Amniotic epithelial cell (primary cell): Measurements from ENCODE around the gene WWOX.

Experiments used
- DNase-seq: peaks from one replicate; pipeline ENCODE4 v3.0.0-alpha.2; 2010; ENCODE audit warnings: low read depth

WWOX gene

DNA sequence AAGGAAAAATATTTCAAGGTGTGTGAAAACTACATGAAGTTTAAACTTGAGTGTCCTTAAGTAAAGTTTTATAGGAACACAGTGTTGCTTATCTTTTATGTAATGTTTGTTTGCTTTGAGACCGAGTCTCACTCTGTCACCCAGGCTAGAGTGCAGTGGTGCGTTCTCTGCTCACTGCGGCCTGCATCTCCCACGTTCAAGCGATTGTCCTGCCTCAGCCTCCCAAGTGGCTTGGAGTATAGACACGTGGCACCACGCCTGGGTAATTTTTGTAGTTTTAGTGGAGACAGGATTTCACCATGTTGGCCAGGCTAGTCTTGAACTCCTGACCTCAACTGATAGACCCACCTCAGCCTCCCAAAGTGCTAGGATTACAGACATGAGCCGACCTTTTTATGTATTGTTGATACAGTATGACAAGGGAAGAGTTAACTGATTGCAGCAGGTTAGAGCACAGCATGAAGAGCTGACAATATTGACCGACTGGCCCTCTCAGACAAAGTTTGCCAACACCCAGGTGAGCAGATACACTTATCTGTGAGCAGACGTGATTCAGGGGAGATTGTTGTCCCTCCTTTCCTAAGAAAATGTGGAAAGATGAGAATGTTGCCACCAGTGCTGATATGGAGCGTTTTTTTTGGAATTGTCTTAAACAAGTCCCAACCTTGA is 373.7 kb downstream of the WWOX start:
- no peak for DNase-seq

DNA sequence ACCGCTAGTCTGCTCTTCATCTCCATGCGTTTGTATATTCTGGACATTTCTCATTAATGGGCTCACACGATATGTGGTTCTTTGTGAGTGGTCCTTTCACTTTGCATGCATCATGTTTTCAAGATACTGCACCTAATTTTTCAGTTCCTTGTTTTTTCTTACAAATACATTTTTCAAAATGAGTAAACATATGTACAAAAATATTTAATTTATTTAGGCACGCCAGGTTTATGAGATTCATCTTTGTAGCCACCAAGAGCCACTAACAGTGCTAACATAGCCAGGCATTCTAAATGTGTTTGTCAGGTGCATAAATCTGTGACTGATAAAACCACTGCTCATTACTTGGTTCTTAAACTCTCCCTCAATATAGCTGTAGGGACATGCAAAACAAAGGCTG is 375.3 kb downstream of the WWOX start:
- DNase-seq: no peak

GRCh38 chr16:78476615-78477014 is 377.2 kb downstream of the WWOX start:
- no peak for DNase-seq

DNA sequence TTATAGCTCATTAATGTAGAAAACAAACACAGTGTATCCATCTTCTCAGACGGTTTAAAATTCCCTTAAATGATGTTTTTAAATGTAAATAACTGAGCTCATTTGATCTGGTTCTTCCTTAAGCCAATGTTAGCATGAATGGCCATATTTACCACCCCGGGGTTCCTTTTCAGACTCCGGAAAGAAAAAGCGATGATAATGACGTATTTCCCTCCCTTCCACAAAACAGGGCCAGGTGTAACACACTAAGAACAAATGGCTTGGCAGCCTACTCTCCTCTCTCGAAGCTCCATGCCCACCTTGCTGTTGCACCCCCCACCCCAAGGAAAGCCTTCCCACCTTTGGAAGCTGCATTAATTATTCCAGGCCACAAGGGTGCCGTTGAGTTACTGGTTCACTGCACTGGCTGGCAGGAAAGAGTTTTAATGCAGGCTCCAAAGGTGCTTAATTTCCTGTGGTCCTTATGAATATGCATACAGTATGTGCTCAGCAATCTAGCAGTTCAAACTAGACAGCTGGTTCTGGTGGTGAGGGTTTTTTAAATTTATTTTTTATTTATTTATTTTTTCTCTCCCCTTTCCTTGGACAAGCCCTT is 378.9 kb downstream of the WWOX start:
- no peak for DNase-seq

DNA sequence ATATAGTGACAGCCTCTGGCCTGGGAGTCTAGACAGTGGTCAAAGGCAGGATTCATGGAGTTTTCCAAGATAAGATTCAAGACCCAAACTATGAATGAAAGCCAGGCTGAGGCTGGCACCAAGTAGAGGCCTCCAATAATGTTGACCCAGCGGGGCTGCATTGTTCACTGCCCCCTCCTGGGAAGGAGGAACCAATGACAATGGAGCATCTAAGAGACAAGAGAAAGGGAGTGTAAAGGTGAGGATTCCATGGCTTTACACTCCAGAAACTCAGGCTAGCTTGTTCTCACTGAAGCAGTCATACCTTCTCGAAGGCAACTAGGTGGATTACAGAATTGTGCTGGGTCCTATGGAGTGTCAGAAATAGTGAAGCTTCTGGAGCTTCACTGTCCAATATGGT is 380.3 kb downstream of the WWOX start:
- DNase-seq: no peak

DNA sequence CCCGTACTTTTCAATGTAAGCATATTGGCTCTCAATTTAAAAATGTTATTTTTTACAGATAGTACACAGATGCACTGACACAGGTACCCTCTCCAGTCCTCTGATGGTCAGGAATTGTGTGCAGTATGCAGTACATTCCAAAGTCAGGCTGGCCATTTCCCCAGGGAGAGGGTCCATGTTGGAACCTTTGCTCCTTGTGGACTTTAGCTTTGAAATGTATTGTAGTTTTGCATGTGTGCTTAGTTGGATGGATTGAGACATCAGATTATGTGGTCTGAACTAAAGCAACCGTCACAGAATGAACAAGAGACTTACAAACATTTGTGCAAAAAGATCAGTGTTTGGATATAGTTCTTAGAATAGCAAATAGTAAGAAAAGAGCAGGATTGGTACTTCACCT is 381.1 kb downstream of the WWOX start:
- DNase-seq: no peak

GRCh38 chr16:78483124-78483992 is 383.9 kb downstream of the WWOX start:
- no peak for DNase-seq

DNA sequence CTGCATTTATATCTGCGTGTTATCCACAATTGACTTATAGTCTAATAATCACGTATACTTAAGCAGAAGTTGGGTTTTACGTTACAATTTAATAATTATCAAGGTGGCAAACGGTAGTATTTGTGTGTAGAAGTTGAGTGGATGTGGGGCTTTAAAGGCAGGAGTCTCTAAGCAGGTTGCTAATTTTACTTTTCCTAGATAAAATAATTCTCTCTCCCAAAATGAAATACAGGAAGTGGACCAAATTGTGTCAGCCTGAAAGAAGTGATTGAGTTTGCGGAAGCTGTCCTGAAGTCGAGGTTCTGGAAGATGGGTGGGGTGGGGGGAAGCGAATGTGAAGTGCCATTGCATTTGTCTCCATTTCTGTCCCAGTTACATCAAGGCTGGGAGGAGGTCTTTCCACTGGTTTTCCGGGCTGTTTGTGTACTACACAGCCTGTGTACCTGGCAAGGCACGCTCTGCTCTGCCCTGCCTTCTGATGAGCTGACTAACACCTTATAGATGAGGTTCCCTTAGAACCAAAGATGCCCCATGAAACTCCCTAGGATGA is 385.1 kb downstream of the WWOX start:
- DNase-seq: no peak

DNA sequence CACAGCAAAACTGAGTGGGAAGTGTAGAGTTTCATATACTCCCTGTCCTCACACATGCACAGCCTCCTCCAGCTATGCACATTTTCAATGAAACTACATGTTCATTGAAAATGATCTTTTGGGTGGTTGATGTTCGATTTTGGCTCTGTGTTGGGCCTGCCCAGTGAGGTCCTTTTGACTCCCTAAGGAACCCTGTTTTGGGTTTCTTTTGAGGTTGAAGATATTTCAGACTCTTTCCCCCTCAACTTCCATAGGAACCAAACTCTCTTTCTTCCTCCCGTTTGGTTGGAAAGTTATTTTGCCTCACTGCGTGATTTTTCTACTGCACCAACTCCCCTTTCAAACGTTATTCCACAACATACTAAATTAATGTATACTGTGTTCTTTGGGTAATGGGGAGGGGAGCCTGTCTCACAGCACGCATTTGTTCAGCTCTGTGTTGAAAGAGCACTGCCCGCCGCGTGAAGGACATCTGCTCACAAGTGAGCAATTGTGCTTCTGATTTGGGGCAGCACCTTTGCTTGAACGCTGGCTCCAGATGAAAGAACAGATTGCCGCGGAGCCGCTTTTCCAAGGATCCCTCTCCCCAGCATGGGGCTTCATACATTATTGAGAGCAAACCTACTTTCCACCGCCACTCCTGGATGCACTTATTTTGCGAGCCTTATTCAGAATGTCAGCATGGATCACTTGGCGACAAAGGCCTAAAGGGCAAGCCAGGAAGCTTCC is 385.9 kb downstream of the WWOX start:
- DNase-seq: no peak

DNA sequence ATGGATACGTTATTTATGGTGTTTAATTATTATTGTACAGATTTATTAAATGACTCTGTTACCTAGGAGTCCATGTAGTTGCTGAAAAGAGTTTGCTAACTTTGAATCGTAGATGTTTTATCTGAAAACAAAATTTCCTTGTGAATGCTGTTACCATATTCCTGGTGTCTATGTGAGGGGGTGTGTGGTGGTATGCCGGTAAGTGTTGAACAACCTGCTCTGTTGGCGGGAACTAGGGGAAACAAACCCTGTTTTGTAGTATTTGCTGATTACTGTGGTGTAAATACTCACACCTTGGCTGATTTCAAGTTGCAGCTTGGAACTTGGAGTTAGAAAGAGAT is 386.4 kb downstream of the WWOX start:
- DNase-seq: no peak

GRCh38 chr16:78487471-78487870 is 388.0 kb downstream of the WWOX start:
- no peak for DNase-seq

- no peak for DNase-seq
Observed at GRCh38 chr16:78489072-78489471, 389.6 kb downstream of the WWOX start.

- no peak for DNase-seq
Observed at GRCh38 chr16:78489631-78490030, 390.2 kb downstream of the WWOX start.

GRCh38 chr16:78490431-78490830 is 391.0 kb downstream of the WWOX start:
- no peak for DNase-seq

- DNase-seq: no peak
Observed at GRCh38 chr16:78490847-78491246, 391.4 kb downstream of the WWOX start.

- DNase-seq: no peak
Observed at GRCh38 chr16:78493573-78493972, 394.1 kb downstream of the WWOX start.

DNA sequence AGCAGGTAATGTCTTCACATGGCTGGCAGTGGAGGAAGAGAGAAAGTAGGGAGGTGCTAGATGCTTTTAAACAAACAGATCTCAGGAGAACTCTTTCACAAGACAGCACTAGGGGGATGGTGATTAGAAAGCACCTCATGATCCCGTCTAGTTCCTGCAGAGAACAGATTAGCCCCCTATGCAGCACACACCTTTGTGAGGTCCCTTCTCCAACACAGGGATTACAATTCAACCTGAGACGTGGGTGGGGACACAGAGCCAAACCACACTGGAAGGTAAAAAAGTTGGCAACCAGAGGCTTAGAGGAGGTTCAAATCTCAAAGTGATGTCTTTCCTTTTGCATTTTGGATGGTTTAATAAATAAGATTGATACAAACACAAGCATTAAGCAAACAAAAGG is 394.7 kb downstream of the WWOX start:
- no peak for DNase-seq

GRCh38 chr16:78494674-78495073 is 395.2 kb downstream of the WWOX start:
- no peak for DNase-seq

DNA sequence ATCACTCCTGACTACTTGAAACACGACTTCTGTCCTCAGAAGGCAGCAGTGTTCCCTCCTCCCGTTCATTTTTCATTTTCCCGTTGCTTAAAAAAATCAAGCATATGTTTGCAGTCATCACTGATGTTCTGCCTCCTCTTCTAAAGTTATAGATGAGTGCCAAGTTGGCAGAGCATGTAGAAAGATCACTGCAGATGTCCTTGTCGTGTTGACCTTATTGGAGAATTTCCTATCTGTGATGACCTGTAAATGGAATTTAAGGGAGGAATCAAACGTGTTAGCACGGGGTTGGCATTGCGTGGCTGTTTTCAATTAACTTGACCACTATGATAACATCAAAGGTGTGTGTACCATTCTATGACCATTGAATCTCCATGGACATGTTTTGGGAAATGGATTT is 396.7 kb downstream of the WWOX start:
- no peak for DNase-seq

GRCh38 chr16:78499399-78499798 is 399.9 kb downstream of the WWOX start:
- DNase-seq: no peak

- no peak for DNase-seq
Observed at GRCh38 chr16:78500659-78501270, 401.3 kb downstream of the WWOX start.

DNA sequence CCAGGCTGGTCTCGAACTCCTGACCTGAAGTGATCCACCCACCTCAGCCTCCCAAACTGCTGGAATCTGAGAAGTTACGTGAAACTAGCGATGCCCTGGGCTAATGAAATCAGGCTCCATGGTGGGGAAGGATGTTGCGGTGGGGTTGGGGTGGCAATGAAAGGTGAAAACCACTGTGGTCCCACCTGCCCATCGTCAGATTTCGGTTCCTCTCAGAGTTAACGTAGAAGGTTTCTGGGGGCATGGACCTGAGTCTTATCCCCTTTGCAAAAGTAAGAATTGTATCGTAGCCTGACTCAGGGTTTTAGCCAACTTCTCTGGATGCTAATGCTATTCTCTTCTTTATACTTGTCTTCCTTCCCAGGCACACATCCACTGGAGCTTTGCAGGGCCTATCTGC is 402.3 kb downstream of the WWOX start:
- no peak for DNase-seq
